HCT116 (cell line): ENCODE measurements around the gene TBX20. TPM values are rescaled to one million over a fixed set of nuclear protein-coding genes. Genes with fewer than 3 reads are reported as not detected.

Experiments used
- ATAC-seq: fragments of 200-7000 bp; cut with Tn5 transposase; 2 replicates; pipeline ENCODE4 v1.9.1; 2020; ENCODE audit warnings: mild to moderate bottlenecking, moderate library complexity
- BruUV-seq: library from RNA; stranded (reverse); fragments of 400-500 nt; replicated peaks from 2 replicates; lab custom pipeline; 2021; lab: Mats Ljungman, UMichigan
- CTCF ChIA-PET: fragments of 300-600 bp; sonication (Branson Sonifier 250); formaldehyde crosslinking; loops from one replicate; lab custom pipeline; 2021; ENCODE audit warnings: antibody characterized with exemption; lab: Charles Lee
- POLR2A ChIA-PET: fragments of 300-600, 350-600 bp; sonication (Branson Sonifier 250); formaldehyde crosslinking; loops from one replicate; lab custom pipeline; 2021; ENCODE audit warnings: antibody characterized with exemption; lab: Charles Lee
- RAD21 ChIA-PET, 2 experiments: fragments of 300-600 bp; sonication (Branson Sonifier 250); formaldehyde crosslinking; loops; one replicate each; lab custom pipeline; 2023; ENCODE audit warnings: low total read pairs in 2 of 2; ENCODE audit not compliant: uncharacterized antibody in 2 of 2, unreplicated experiment in 2 of 2, low non-redundant PET in 1 of 2; lab: Charles Lee
- DNase-seq: peaks from one replicate; pipeline ENCODE4 v3.0.0-alpha.2; 2010; ENCODE audit warnings: low read depth, low spot score
- H2AFZ ChIP-seq: fragments of 200-600 bp; shearing (Covaris generic), sonication (generic); 2 replicates; pipeline ENCODE4 v1.6.1; 2017; ENCODE audit warnings: low read depth, mixed run types, mixed read lengths, antibody characterized with exemption, low read length; ENCODE audit not compliant: poor library complexity, severe bottlenecking
- H3K27ac ChIP-seq: 2 replicates; pipeline ENCODE4 v1.5.1; 2012; ENCODE audit warnings: low read depth, low read length
- H3K27me3 ChIP-seq: fragments of 200-600 bp; sonication (generic); 2 replicates; pipeline ENCODE4 v1.6.1; 2016; ENCODE audit warnings: mixed run types, low read length, mixed read lengths; ENCODE audit not compliant: insufficient read depth
- H3K36me3 ChIP-seq, 2 experiments: fragments of 200-500 bp in 1 of 2; fragments of 200-600 bp in 1 of 2; sonication (Bioruptor generic) in 1 of 2; sonication (generic) in 1 of 2; 2 replicates each; pipeline versions ENCODE4 v1.5.1 to v1.6.1; 2014 to 2016; ENCODE audit warnings: low read length in 2 of 2, inconsistent platforms in 1 of 2, mixed read lengths in 1 of 2, mixed run types in 1 of 2; ENCODE audit not compliant: insufficient read depth in 2 of 2, control insufficient read depth in 1 of 2
- H3K4me1 ChIP-seq, 2 experiments: fragments of 200-600 bp in 1 of 2; sonication (generic) in 1 of 2; 2 replicates each; pipeline versions ENCODE4 v1.5.1 to v1.6.1; 2012 to 2017; ENCODE audit warnings: low read length in 2 of 2, inconsistent platforms in 1 of 2, mild to moderate bottlenecking in 1 of 2, mixed read lengths in 1 of 2, mixed run types in 1 of 2, moderate library complexity in 1 of 2; ENCODE audit not compliant: insufficient read depth in 2 of 2, control insufficient read depth in 1 of 2
- H3K4me2 ChIP-seq: fragments of 200-600 bp; sonication (generic); 2 replicates; pipeline ENCODE4 v1.6.1; 2017; ENCODE audit warnings: mixed run types, low read length, mixed read lengths
- H3K4me3 ChIP-seq, 2 experiments: fragments of 200-600 bp in 1 of 2; sonication (generic) in 1 of 2; replicated peaks in 1 of 2; 2 replicates each; pipeline ENCODE4 v1.5.1; 2011 to 2016; ENCODE audit warnings: low read length in 2 of 2, control low read depth in 1 of 2, low read depth in 1 of 2, mild to moderate bottlenecking in 1 of 2, mixed read lengths in 1 of 2, mixed run types in 1 of 2
- H3K79me2 ChIP-seq: fragments of 200-600 bp; sonication (generic); 2 replicates; pipeline ENCODE4 v1.6.1; 2017; ENCODE audit warnings: mild to moderate bottlenecking, mixed run types, low read length, moderate library complexity, mixed read lengths; ENCODE audit not compliant: insufficient read depth
- H3K9ac ChIP-seq: fragments of 200-600 bp; sonication (generic); 2 replicates; pipeline ENCODE4 v1.6.1; 2016; ENCODE audit warnings: low read length, mixed read lengths
- H3K9me2 ChIP-seq: fragments of 200-600 bp; sonication (generic), shearing (Covaris generic); 2 replicates; pipeline ENCODE4 v1.6.1; 2017; ENCODE audit warnings: mixed run types, mild to moderate bottlenecking, moderate library complexity; ENCODE audit not compliant: insufficient read depth
- H3K9me3 ChIP-seq, 2 experiments: fragments of 200-500 bp in 1 of 2; fragments of 200-600 bp in 1 of 2; sonication (Bioruptor generic) in 1 of 2; sonication (generic) in 1 of 2; 2 replicates each; pipeline ENCODE4 v1.6.1; 2014 to 2017; ENCODE audit warnings: low read length in 2 of 2, mixed read lengths in 2 of 2, inconsistent platforms in 1 of 2, low read depth in 1 of 2, mild to moderate bottlenecking in 1 of 2, mixed run types in 1 of 2, moderate library complexity in 1 of 2; ENCODE audit not compliant: control insufficient read depth in 1 of 2, insufficient read depth in 1 of 2
- H4K20me1 ChIP-seq: fragments of 200-600 bp; sonication (generic), shearing (Covaris generic); 2 replicates; pipeline ENCODE4 v1.6.1; 2017; ENCODE audit warnings: mixed run types, mild to moderate bottlenecking, moderate library complexity; ENCODE audit not compliant: insufficient read depth
- CBX3 ChIP-seq: IDR thresholded peaks from 2 replicates; pipeline ENCODE4 v1.6.1; 2012; ENCODE audit warnings: low read depth
- CEBPB ChIP-seq: IDR thresholded peaks from 2 replicates; pipeline ENCODE4 v1.6.1; 2012; ENCODE audit warnings: low read depth
- EGR1 ChIP-seq: IDR thresholded peaks from 2 replicates; pipeline ENCODE4 v1.6.1; 2012; ENCODE audit warnings: low read depth
- EZH2 ChIP-seq: fragments of 200-600 bp; sonication (generic); IDR thresholded peaks from 2 replicates; pipeline ENCODE4 v1.6.1; 2017; ENCODE audit warnings: antibody characterized with exemption, mixed run types
- EZH2phosphoT487 ChIP-seq: fragments of 200-600 bp; IDR thresholded peaks from 2 replicates; pipeline ENCODE4 v1.6.1; 2018; ENCODE audit warnings: antibody characterized with exemption, borderline replicate concordance
- FOSL1 ChIP-seq: IDR thresholded peaks from 2 replicates; pipeline ENCODE4 v1.6.1; 2012; ENCODE audit warnings: low read depth
- JUND ChIP-seq: IDR thresholded peaks from 2 replicates; pipeline ENCODE4 v1.6.1; 2012
- POLR2A ChIP-seq: IDR thresholded peaks from 2 replicates; pipeline ENCODE4 v1.7.0; 2011; ENCODE audit warnings: borderline replicate concordance; ENCODE audit not compliant: insufficient read depth, insufficient read length; ENCODE audit errors: extremely low read depth
- POLR2AphosphoS5 ChIP-seq: IDR thresholded peaks from 2 replicates; pipeline ENCODE4 v1.6.1; 2011; ENCODE audit warnings: mild to moderate bottlenecking, low read depth, low read length, moderate library complexity
- RAD21 ChIP-seq: IDR thresholded peaks from 2 replicates; pipeline ENCODE4 v1.6.1; 2012; ENCODE audit warnings: low read depth, mild to moderate bottlenecking
- SIN3A ChIP-seq: IDR thresholded peaks from 2 replicates; pipeline ENCODE4 v1.6.1; 2012; ENCODE audit warnings: low read depth
- SRF ChIP-seq: IDR thresholded peaks from 2 replicates; pipeline ENCODE4 v1.6.1; 2012; ENCODE audit warnings: low read depth
- TCF7L2 ChIP-seq: IDR thresholded peaks from 2 replicates; pipeline ENCODE4 v1.7.0; 2011; ENCODE audit warnings: borderline replicate concordance, inconsistent platforms; ENCODE audit not compliant: insufficient read depth, insufficient read length; ENCODE audit errors: extremely low read depth
- YY1 ChIP-seq: IDR thresholded peaks from 2 replicates; pipeline ENCODE4 v1.6.1; 2011; ENCODE audit warnings: low read length, low read depth, moderate library complexity, mild to moderate bottlenecking; ENCODE audit not compliant: insufficient replicate concordance; ENCODE audit errors: extremely low read depth
- ZFX ChIP-seq: fragments of 450-650 bp; IDR thresholded peaks from 2 replicates; pipeline ENCODE4 v1.6.1; 2017
- ZNF274 ChIP-seq: fragments of 200-500 bp; sonication (Bioruptor generic); IDR thresholded peaks from 2 replicates; pipeline ENCODE4 v1.6.1; 2014; ENCODE audit warnings: mild to moderate bottlenecking, low read depth, low read length, inconsistent platforms
- intact Hi-C: fragments of 100-400 bp; cut with micrococcal nuclease; formaldehyde crosslinking; loops from 2 replicates; pipeline ENCODE4 v1.10.0; 2022
- total RNA-seq: library from RNA; stranded (reverse); gene quantifications from one replicate; pipeline ENCODE4 v1.2.1, GENCODE V29; 2021; ENCODE audit not compliant: unreplicated experiment
- TF ChIP-seq, protein P1 (sequence below): IDR thresholded peaks from 2 replicates; pipeline ENCODE4 v1.6.1; 2011; ENCODE audit warnings: mild to moderate bottlenecking, low read length, moderate library complexity; ENCODE audit not compliant: insufficient replicate concordance; ENCODE audit errors: extremely low read depth
- TF ChIP-seq, protein P2 (sequence below): IDR thresholded peaks from 2 replicates; pipeline ENCODE4 v1.6.1; 2012; ENCODE audit warnings: low read depth
- TF ChIP-seq, protein P3 (sequence below), 3 experiments: fragments of 200-600 bp in 1 of 3; sonication (generic) in 1 of 3; IDR thresholded peaks in 2 of 3; conservative IDR thresholded peaks in 1 of 3; 2 replicates each; pipeline ENCODE4 v1.5.1; 2012 to 2017; ENCODE audit warnings: low read depth in 2 of 3, low read length in 2 of 3, antibody characterized with exemption in 1 of 3, borderline replicate concordance in 1 of 3, control low read depth in 1 of 3, mild to moderate bottlenecking in 1 of 3, mixed read lengths in 1 of 3, mixed run types in 1 of 3, moderate library complexity in 1 of 3; ENCODE audit not compliant: insufficient read depth in 1 of 3
- TF ChIP-seq, protein P4 (sequence below): IDR thresholded peaks from 2 replicates; pipeline ENCODE4 v1.6.1; 2012

TBX20 gene
- total RNA-seq, 1 experiment from 2014 or later, result not detected

DNA sequence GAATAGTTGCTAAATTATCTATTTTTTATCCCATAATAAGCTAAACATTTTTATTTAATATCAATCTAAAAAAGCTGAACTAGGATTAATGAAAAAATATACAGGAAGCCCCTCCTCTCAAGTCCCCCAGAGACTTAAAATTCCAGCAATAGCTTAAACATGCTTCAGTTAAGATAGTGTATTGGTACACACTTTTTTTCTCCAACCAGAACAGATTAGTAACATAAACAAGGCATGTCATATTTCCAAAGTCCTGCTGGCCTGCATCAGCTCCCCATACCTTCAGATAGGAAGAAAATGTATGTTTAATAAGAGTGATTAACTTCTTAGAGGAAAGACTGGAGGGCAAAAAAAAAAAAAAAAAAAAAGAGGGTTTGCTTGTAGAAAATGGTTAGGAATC is 7.1 kb downstream of the TBX20 start:
- Histone ChIP-seq H4K20me1 (no peaks in the 10 kb centered on the region; the same call in 1 of the 2 replicates), H3K79me2 (no peaks in the 10 kb centered on the region), H2AFZ (no peak overlapping the region), H3K27ac (no peak overlapping the region), H3K4me1 (no peaks in the 10 kb centered on the region), H3K9me2 (no peaks in the 10 kb centered on the region), H3K9ac (no peak overlapping the region), H3K36me3 (no peaks in the 10 kb centered on the region), H3K4me2 (no peak overlapping the region), H3K9me3 (no peaks in the 10 kb centered on the region), H3K4me3 (no peak overlapping the region), H3K27me3 (peaks cover 79% of the 10 kb centered on the region)
- POLR2A ChIA-PET, result interaction anchor here (0.7 kb wide), 1 partner anchor 166 kb away, joined by 4 read pairs; no protein-coding TSS in a partner anchor
- ATAC-seq (no peak), DNase-seq (no peak)
- BruUV-seq, result no TSS peak
- CTCF ChIA-PET, result no interaction called here
- RAD21 ChIA-PET, result no interaction called here
- TF ChIP-seq, protein P1, sequence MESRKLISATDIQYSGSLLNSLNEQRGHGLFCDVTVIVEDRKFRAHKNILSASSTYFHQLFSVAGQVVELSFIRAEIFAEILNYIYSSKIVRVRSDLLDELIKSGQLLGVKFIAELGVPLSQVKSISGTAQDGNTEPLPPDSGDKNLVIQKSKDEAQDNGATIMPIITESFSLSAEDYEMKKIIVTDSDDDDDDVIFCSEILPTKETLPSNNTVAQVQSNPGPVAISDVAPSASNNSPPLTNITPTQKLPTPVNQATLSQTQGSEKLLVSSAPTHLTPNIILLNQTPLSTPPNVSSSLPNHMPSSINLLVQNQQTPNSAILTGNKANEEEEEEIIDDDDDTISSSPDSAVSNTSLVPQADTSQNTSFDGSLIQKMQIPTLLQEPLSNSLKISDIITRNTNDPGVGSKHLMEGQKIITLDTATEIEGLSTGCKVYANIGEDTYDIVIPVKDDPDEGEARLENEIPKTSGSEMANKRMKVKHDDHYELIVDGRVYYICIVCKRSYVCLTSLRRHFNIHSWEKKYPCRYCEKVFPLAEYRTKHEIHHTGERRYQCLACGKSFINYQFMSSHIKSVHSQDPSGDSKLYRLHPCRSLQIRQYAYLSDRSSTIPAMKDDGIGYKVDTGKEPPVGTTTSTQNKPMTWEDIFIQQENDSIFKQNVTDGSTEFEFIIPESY, result no peak
- TF ChIP-seq SIN3A (no peak), SRF (no peak), POLR2A (no peak), TCF7L2 (no peak), CBX3 (no peak), ZFX (no peak), CEBPB (no peak), YY1 (no peak), EZH2 (no peak), EGR1 (no peak), FOSL1 (no peak), RAD21 (no peak), ZNF274 (no peak), POLR2AphosphoS5 (no peak), EZH2phosphoT487 (no peak), JUND (no peak)
- TF ChIP-seq, protein P2, sequence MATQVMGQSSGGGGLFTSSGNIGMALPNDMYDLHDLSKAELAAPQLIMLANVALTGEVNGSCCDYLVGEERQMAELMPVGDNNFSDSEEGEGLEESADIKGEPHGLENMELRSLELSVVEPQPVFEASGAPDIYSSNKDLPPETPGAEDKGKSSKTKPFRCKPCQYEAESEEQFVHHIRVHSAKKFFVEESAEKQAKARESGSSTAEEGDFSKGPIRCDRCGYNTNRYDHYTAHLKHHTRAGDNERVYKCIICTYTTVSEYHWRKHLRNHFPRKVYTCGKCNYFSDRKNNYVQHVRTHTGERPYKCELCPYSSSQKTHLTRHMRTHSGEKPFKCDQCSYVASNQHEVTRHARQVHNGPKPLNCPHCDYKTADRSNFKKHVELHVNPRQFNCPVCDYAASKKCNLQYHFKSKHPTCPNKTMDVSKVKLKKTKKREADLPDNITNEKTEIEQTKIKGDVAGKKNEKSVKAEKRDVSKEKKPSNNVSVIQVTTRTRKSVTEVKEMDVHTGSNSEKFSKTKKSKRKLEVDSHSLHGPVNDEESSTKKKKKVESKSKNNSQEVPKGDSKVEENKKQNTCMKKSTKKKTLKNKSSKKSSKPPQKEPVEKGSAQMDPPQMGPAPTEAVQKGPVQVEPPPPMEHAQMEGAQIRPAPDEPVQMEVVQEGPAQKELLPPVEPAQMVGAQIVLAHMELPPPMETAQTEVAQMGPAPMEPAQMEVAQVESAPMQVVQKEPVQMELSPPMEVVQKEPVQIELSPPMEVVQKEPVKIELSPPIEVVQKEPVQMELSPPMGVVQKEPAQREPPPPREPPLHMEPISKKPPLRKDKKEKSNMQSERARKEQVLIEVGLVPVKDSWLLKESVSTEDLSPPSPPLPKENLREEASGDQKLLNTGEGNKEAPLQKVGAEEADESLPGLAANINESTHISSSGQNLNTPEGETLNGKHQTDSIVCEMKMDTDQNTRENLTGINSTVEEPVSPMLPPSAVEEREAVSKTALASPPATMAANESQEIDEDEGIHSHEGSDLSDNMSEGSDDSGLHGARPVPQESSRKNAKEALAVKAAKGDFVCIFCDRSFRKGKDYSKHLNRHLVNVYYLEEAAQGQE, result no peak
- TF ChIP-seq, protein P3, sequence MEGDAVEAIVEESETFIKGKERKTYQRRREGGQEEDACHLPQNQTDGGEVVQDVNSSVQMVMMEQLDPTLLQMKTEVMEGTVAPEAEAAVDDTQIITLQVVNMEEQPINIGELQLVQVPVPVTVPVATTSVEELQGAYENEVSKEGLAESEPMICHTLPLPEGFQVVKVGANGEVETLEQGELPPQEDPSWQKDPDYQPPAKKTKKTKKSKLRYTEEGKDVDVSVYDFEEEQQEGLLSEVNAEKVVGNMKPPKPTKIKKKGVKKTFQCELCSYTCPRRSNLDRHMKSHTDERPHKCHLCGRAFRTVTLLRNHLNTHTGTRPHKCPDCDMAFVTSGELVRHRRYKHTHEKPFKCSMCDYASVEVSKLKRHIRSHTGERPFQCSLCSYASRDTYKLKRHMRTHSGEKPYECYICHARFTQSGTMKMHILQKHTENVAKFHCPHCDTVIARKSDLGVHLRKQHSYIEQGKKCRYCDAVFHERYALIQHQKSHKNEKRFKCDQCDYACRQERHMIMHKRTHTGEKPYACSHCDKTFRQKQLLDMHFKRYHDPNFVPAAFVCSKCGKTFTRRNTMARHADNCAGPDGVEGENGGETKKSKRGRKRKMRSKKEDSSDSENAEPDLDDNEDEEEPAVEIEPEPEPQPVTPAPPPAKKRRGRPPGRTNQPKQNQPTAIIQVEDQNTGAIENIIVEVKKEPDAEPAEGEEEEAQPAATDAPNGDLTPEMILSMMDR (IDR thresholded peaks at IDR 0.05 in 2 of 3, conservative IDR thresholded peaks at IDR 0.05 in 1 of 3; ENCODE audit: borderline replicate concordance in 1 of 3, insufficient read depth in 1 of 3, low read depth in 2 of 3, low read length in 2 of 3), result no peak
- TF ChIP-seq, protein P4, sequence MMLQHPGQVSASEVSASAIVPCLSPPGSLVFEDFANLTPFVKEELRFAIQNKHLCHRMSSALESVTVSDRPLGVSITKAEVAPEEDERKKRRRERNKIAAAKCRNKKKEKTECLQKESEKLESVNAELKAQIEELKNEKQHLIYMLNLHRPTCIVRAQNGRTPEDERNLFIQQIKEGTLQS, result no peak
- intact Hi-C loops, result no loop called here
